Small intestine (tissue), 7 donors: ENCODE data around the gene ALG10B. TPM values are rescaled to one million over a fixed set of nuclear protein-coding genes. Genes with fewer than 3 reads are reported as not detected.
"Not testable (repeated sequence)": the region's sequence is repeated elsewhere in the genome, so short reads cannot be mapped to it uniquely, and the experiment has no call there.

Source experiments
- DNase-seq, 2 donors: peaks; one replicate each; pipeline versions ENCODE4 v3.0.0 to v3.0.0-alpha.2; 2013
- FAIRE-seq: peaks from 2 replicates; lab custom pipeline; 2012; peaks lifted over from hg19 to GRCh38; lab: Jason Lieb, UNC
- H3K27ac ChIP-seq, 3 donors: one replicate each; pipeline ENCODE4 v1.5.1; 2013; ENCODE audit warnings: low read length in 2 of 3, mild to moderate bottlenecking in 2 of 3, control low read depth in 1 of 3, inconsistent platforms in 1 of 3, low read depth in 1 of 3, moderate library complexity in 1 of 3
- H3K27me3 ChIP-seq, 3 donors: one replicate each; pipeline ENCODE4 v1.6.1; 2013; ENCODE audit warnings: low read length in 3 of 3, inconsistent platforms in 1 of 3; ENCODE audit not compliant: control insufficient read depth in 3 of 3, insufficient read depth in 3 of 3
- H3K36me3 ChIP-seq, 3 donors: one replicate each; pipeline ENCODE4 v1.6.1; 2013; ENCODE audit warnings: low read length in 3 of 3, inconsistent platforms in 1 of 3, low read depth in 1 of 3, mild to moderate bottlenecking in 1 of 3, moderate library complexity in 1 of 3; ENCODE audit not compliant: control insufficient read depth in 3 of 3, insufficient read depth in 2 of 3
- H3K4me1 ChIP-seq, 3 donors: one replicate each; pipeline ENCODE4 v1.6.1; 2013; ENCODE audit warnings: low read length in 2 of 3, inconsistent platforms in 1 of 3, low read depth in 1 of 3, mild to moderate bottlenecking in 1 of 3, moderate library complexity in 1 of 3; ENCODE audit not compliant: control insufficient read depth in 3 of 3, insufficient read depth in 2 of 3
- H3K4me3 ChIP-seq, 3 donors: one replicate each; pipeline ENCODE4 v1.5.1; 2013; ENCODE audit warnings: low read length in 3 of 3, control low read depth in 1 of 3, inconsistent platforms in 1 of 3, low read depth in 1 of 3, mild to moderate bottlenecking in 1 of 3, moderate library complexity in 1 of 3
- H3K9me3 ChIP-seq, 2 donors: one replicate each; pipeline ENCODE4 v1.6.1; 2013; ENCODE audit warnings: low read depth in 1 of 2, low read length in 1 of 2; ENCODE audit not compliant: control insufficient read depth in 2 of 2, insufficient read depth in 1 of 2
- WGBS, 3 donors: extraction: QIAGEN DNeasy Blood & Tissue Kit; methylation state at CpG; one replicate each; pipeline ENCODE4 v1.1.7; 2013; 5-methylcytosine and 5-hydroxymethylcytosine counted together
- polyA plus RNA-seq, 4 donors: library from polyadenylated mRNA; stranded (reverse) in 3 of 4; unstranded in 1 of 4; fragments of 200-250 nt in 3 of 4; fragments of 120-200 nt in 1 of 4; gene quantifications; one replicate each; pipeline versions ENCODE4 v1.2.1 to v1.2.3, GENCODE V29; 2013
- donor health status: healthy with polysubstance abuse.
- donor health status: control.
- donor health status: control.
- donor health status: Bipolar disorder and iron deficiency.
- donor health status: healthy.

ALG10B gene
- polyA plus RNA-seq, 4 donors, result 0.22 to 7.4 (median 1.2) TPM

- DNase-seq (no peak), FAIRE-seq (no peak)
- Histone ChIP-seq H3K9me3 (no peaks in the 10 kb centered on the region), H3K4me3 (no peak overlapping the region), H3K27ac (no peak overlapping the region), H3K4me1 (no peaks in the 10 kb centered on the region), H3K36me3 (no peaks in the 10 kb centered on the region), H3K27me3 (no peaks in the 10 kb centered on the region)
- 69 to 83% (median 78%) methylated on average over 4 of the region's 4 CpGs for WGBS, 3 donors
Observed at GRCh38 chr12:38350342-38351174, 34.0 kb downstream of the ALG10B start.

GRCh38 chr12:38351175-38351508, 34.6 kb downstream of the ALG10B start:
- not testable (repeated sequence) for DNase-seq, H3K9me3 ChIP-seq, H3K27ac ChIP-seq, H3K4me1 ChIP-seq, H3K4me3 ChIP-seq, FAIRE-seq, H3K36me3 ChIP-seq, H3K27me3 ChIP-seq
- 11 to 46% (median 45%) methylated on average over 1 of the region's 1 CpG for WGBS, 3 donors

DNA sequence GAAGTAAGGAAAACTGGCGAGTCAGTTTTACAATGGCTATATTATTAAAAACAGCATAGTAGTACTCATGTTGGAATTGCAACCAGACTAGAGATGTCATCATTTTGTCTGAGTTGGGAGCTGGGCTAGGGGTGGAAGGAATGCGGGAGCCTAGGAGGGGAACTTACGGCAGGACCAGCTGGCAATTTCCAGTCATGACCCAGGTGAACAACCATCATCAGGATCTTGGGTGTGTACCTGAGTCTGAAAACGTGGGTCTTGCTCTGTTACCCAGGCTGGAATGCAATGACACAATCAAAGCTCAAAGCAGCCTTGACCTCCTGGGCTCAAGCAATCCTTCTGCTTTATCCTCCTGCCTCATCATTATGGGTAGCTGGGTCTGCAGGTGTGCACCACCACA, 50.9 kb downstream of the ALG10B start:
- Histone ChIP-seq H3K4me1 (no peaks in the 10 kb centered on the region), H3K27me3 (no peaks in the 10 kb centered on the region), H3K27ac (no peak overlapping the region), H3K9me3 (no peaks in the 10 kb centered on the region), H3K36me3 (no peaks in the 10 kb centered on the region), H3K4me3 (no peak overlapping the region)
- WGBS, 3 donors, result 67 to 79% (median 69%) methylated on average over 4 of the region's 4 CpGs
- DNase-seq (no peak), FAIRE-seq (no peak)

- Histone ChIP-seq H3K9me3 (no peaks in the 10 kb centered on the region), H3K4me1 (no peaks in the 10 kb centered on the region), H3K27me3 (no peaks in the 10 kb centered on the region), H3K4me3 (no peak overlapping the region), H3K36me3 (no peaks in the 10 kb centered on the region), H3K27ac (no peak overlapping the region)
- no peak for FAIRE-seq
- no peak for DNase-seq
- WGBS, 3 donors, result 91 to 94% (median 91%) methylated on average over 4 of the region's 4 CpGs
Observed at GRCh38 chr12:38370311-38370710, 53.7 kb downstream of the ALG10B start.

GRCh38 chr12:38373784-38374183, 57.2 kb downstream of the ALG10B start:
- 38 to 52% (median 43%) methylated on average over 2 of the region's 2 CpGs for WGBS, 3 donors
- no peaks in the 10 kb centered on the region for H3K4me1 ChIP-seq
- H3K9me3 ChIP-seq, result no peaks in the 10 kb centered on the region
- no peaks in the 10 kb centered on the region for H3K27me3 ChIP-seq
- no peaks in the 10 kb centered on the region for H3K36me3 ChIP-seq
- no peak for DNase-seq
- H3K27ac ChIP-seq, result no peak overlapping the region
- H3K4me3 ChIP-seq, result no peak overlapping the region
- FAIRE-seq, result no peak

DNA sequence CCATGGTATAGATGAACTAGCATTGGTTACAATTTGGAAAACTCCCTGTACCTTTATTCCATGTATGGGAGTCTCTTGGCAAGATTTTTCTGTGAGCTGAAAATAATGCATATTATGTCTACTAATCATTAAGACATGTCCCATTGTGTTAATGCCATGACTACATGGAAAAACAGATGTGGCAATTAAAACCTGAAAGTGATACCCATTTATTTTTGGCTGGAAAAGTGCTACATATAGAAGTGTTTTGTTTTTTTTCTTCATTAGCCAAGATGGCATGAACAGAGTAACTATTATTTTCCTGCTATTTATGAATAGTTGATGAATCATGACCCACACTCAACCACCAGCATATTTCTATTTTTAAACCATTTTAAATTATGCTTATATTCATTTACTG, 58.2 kb downstream of the ALG10B start:
- H3K9me3 ChIP-seq, result no peaks in the 10 kb centered on the region
- H3K4me3 ChIP-seq, result no peak overlapping the region
- H3K27me3 ChIP-seq, result no peaks in the 10 kb centered on the region
- FAIRE-seq (no peak), DNase-seq (no peak)
- no peaks in the 10 kb centered on the region for H3K36me3 ChIP-seq
- no peaks in the 10 kb centered on the region for H3K4me1 ChIP-seq
- H3K27ac ChIP-seq, result no peak overlapping the region
